Glutamatergic neuron (in vitro differentiated cells): ENCODE data around the gene FOXO3. TPM values are rescaled to one million over a fixed set of nuclear protein-coding genes. Genes with fewer than 3 reads are reported as not detected.

Experiments
- DNase-seq: peaks from one replicate; pipeline ENCODE4 v3.0.0; 2022
- H3K27ac Mint-ChIP-seq: one replicate; pipeline ENCODE4 v1.8.0; 2020; ENCODE audit warnings: mild to moderate bottlenecking, mixed read lengths, inconsistent platforms; ENCODE audit not compliant: unreplicated experiment
- H3K27me3 Mint-ChIP-seq: one replicate; pipeline ENCODE4 v1.8.0; 2020; ENCODE audit warnings: mild to moderate bottlenecking, moderate library complexity, mixed read lengths, inconsistent platforms; ENCODE audit not compliant: unreplicated experiment
- H3K36me3 Mint-ChIP-seq: one replicate; pipeline ENCODE4 v1.8.0; 2020; ENCODE audit warnings: mild to moderate bottlenecking, mixed read lengths, inconsistent platforms; ENCODE audit not compliant: unreplicated experiment
- H3K4me1 Mint-ChIP-seq: one replicate; pipeline ENCODE4 v1.8.0; 2020; ENCODE audit warnings: mild to moderate bottlenecking, low read depth, mixed read lengths, inconsistent platforms; ENCODE audit not compliant: unreplicated experiment
- H3K4me3 Mint-ChIP-seq: one replicate; pipeline ENCODE4 v1.8.0; 2020; ENCODE audit warnings: mild to moderate bottlenecking, mixed read lengths, inconsistent platforms; ENCODE audit not compliant: unreplicated experiment
- H3K9me3 Mint-ChIP-seq: one replicate; pipeline ENCODE4 v1.8.0; 2020; ENCODE audit warnings: mild to moderate bottlenecking, moderate library complexity, mixed read lengths, inconsistent platforms; ENCODE audit not compliant: unreplicated experiment
- total RNA-seq: library from RNA; stranded (reverse); fragmentation: NEBNext Ultra II Directional; extraction: Animal tissue kit (Norgen Biotek cat#: 25700); gene quantifications from one replicate; pipeline ENCODE4 v1.2.1, GENCODE V29; 2021; ENCODE audit not compliant: unreplicated experiment
- TF ChIP-seq, protein P1 (sequence below): fragments of 200-600 bp; sonication (generic); IDR thresholded peaks from one replicate; pipeline ENCODE4 v1.5.0; 2021; ENCODE audit not compliant: partially characterized antibody, unreplicated experiment

FOXO3 gene
- total RNA-seq, 1 donor from 2014 or later, result 30.3 TPM

DNA sequence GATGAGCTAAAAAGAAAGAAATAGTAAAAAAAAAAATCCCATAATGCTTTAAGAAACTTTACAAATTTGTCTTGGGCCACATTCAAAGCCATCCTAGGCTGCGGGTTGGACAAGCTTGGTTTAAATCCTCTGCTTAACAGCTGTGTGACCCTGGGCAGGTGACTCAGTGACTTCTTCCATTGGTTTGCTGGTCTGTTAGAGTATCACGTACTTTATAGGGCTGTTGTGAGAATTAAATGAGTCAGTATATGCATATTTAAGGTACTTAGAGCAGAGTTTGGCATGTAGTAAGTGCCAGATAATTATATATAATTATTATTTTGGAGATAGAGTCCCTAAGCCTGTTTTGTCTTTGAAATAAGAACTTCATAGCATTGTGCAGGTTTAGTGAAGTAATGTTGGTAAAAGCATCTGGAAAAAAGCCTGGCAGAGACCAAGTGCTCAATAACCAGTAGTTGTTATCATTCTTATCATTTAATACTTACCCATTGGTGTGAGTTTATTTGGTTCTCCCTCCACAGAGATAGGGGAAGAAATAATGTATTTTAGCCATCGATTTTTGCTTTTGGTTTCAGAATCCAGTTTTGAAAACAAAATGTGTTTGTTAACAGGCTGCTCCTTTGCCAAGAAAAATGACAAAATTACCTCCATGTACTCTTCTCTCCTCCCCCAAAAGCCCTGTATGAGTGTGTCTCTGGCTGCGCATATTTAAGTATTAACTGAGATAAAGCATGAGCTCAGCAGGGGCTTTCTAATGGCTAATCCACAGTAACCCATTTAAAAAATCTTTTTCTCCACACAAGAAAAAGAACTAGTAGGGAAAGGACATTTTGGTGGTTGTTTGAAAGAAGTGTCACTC is 67.2 kb downstream of the FOXO3 start:
- Mint-ChIP-seq H3K4me1 (peaks cover 4% of the 10 kb centered on the region), H3K36me3 (no peaks in the 10 kb centered on the region), H3K4me3 (no peak overlapping the region), H3K9me3 (no peaks in the 10 kb centered on the region), H3K27ac (no peak overlapping the region), H3K27me3 (peaks cover 2% of the 10 kb centered on the region)
- TF ChIP-seq, protein P1, sequence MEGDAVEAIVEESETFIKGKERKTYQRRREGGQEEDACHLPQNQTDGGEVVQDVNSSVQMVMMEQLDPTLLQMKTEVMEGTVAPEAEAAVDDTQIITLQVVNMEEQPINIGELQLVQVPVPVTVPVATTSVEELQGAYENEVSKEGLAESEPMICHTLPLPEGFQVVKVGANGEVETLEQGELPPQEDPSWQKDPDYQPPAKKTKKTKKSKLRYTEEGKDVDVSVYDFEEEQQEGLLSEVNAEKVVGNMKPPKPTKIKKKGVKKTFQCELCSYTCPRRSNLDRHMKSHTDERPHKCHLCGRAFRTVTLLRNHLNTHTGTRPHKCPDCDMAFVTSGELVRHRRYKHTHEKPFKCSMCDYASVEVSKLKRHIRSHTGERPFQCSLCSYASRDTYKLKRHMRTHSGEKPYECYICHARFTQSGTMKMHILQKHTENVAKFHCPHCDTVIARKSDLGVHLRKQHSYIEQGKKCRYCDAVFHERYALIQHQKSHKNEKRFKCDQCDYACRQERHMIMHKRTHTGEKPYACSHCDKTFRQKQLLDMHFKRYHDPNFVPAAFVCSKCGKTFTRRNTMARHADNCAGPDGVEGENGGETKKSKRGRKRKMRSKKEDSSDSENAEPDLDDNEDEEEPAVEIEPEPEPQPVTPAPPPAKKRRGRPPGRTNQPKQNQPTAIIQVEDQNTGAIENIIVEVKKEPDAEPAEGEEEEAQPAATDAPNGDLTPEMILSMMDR, result no peak
- no peak for DNase-seq

DNA sequence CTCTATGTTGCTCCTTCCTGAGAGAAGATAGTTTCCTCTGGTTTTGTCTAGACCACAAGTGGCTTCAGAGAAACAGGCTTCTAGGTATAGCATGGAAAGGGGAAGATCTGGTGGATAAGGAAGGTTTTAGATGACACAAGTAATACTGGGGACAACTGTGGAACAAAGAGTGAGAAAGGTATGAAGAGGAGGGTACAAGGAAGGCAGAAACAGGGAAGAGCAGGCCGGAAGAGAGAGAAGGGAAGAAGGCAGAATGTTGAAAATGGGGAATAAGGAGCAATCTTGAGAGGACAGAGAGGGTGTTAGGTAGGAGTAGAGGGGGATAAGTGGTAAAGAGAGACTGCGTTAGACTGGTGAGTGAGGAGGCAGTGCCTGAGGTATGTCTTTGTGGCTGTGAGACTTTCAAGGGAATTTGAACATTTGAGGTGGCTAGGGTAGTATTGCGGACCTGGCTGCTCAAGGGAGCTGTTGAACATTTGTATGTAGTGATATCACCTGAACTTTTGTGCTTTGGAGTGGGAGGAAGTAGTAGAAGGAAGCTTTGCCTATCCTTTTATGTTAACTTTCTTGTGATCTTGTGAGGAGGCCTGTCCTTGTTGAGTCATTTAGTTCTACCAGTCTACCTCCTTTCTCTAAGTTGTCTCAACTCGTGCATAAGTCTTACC is 69.5 kb downstream of the FOXO3 start:
- no peak overlapping the region for H3K27ac Mint-ChIP-seq
- no peaks in the 10 kb centered on the region for H3K4me1 Mint-ChIP-seq
- H3K4me3 Mint-ChIP-seq, result no peak overlapping the region
- H3K9me3 Mint-ChIP-seq, result no peaks in the 10 kb centered on the region
- TF ChIP-seq, protein P1, result no peak
- no peak for DNase-seq
- H3K36me3 Mint-ChIP-seq, result no peaks in the 10 kb centered on the region
- H3K27me3 Mint-ChIP-seq, result peaks cover 2% of the 10 kb centered on the region

DNA sequence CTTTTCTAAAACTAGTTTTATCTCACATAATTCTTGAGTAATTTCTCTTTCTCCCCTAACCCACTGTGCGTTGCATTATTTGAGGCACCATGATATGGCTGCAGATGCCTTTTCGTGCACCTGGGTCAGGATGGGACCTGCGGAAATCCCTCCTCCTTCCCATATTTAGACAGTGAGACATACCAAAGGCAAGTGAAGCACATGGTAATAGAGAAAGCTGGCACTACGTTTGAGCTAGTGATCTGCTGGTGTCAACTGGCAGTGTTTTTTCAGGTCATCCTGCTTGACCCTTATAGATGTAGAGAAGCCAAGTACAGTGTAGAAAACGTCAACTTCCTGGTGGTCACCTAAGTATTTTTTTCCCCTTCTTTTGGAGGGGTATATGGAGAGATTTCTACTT is 71.7 kb downstream of the FOXO3 start:
- Mint-ChIP-seq H3K36me3 (no peaks in the 10 kb centered on the region), H3K4me1 (peaks cover 9% of the 10 kb centered on the region), H3K27me3 (peaks cover 2% of the 10 kb centered on the region), H3K4me3 (no peak overlapping the region), H3K27ac (no peak overlapping the region), H3K9me3 (peaks cover 2% of the 10 kb centered on the region)
- no peak for DNase-seq
- TF ChIP-seq, protein P1, result no peak

DNA sequence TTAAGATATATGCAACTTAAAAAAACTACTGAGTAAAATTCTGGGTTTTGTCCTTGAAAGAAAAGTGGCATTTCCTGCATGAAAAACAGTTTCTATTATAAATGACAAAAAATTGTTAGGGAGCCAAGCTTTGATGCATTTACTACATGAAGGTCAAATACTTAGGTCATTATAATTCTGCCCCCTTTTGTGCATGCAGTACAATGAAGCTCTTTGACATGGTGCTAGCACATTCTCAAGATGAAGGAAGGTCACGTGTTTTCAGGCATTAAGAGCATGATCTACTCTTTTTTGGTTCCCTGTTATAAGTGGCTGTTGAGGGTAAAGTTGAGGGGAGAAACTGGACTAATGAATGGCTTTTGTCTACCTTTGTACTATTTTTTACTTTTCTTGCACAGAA is 72.7 kb downstream of the FOXO3 start:
- no peaks in the 10 kb centered on the region for H3K36me3 Mint-ChIP-seq
- no peak for DNase-seq
- no peak overlapping the region for H3K4me3 Mint-ChIP-seq
- TF ChIP-seq, protein P1, result no peak
- H3K4me1 Mint-ChIP-seq, result peaks cover 9% of the 10 kb centered on the region
- peaks cover 2% of the 10 kb centered on the region for H3K9me3 Mint-ChIP-seq
- peaks cover 4% of the 10 kb centered on the region for H3K27me3 Mint-ChIP-seq
- H3K27ac Mint-ChIP-seq, result no peak overlapping the region
